ENCODE measurements around the gene TRMT1. TPM values are rescaled to one million over a fixed set of nuclear protein-coding genes. Genes with fewer than 3 reads are reported as not detected.
A peak's percentile ranks its signal among the peaks of the same experiment; 100 is the strongest.
"Not testable (repeated sequence)": the region's sequence is repeated elsewhere in the genome, so short reads cannot be mapped to it uniquely, and the experiment has no call there.

The TRMT1 gene
- 16.5 TPM for total RNA-seq
- polyA plus RNA-seq: 31.2 TPM

- under 1% methylated on average over 51 of the region's 51 CpGs for WGBS
Observed at GRCh38 chr19:13116282-13117175, at the start of gene TRMT1. Gene TRMT1, minus strand, starts transcription at chr19:13116740. Its CDS starts 341 bp downstream, at chr19:13116399.

GRCh38 chr19:13166151-13166550 is 49.6 kb upstream of the TRMT1 start:
- H3K27ac ChIP-seq (ENCODE audit: low read depth); H3K4me3 ChIP-seq (ENCODE audit: low read depth, low read length); DNase-seq (ENCODE audit: extremely low spot score); H3K4me1 ChIP-seq (ENCODE audit: insufficient read depth); H3K36me3 ChIP-seq (ENCODE audit: insufficient read depth): not testable (repeated sequence)
- WGBS: 96% methylated on average over 3 of the region's 3 CpGs

More at GRCh38 chr19:13116282-13117175, at the start of gene TRMT1:
- H3K36me3 ChIP-seq (ENCODE audit: insufficient read depth): no peaks in the 10 kb centered on the region
- peak within 1 kb of the TSS; percentile 79 for H3K4me3 ChIP-seq (ENCODE audit: low read depth, low read length)
- DNase-seq (ENCODE audit: extremely low spot score): peak; percentile 89
- H3K27ac ChIP-seq (ENCODE audit: low read depth): peak within 1 kb of the TSS; percentile 33
- H3K4me1 ChIP-seq (ENCODE audit: insufficient read depth): peaks cover 4% of the 10 kb centered on the region

- Histone ChIP-seq H3K4me1 (ENCODE audit: insufficient read depth) (peaks cover 5% of the 10 kb centered on the region), H3K4me3 (ENCODE audit: low read depth, low read length) (no peak overlapping the region), H3K36me3 (ENCODE audit: insufficient read depth) (no peaks in the 10 kb centered on the region), H3K27ac (ENCODE audit: low read depth) (peak overlapping the region; percentile 81)
- DNase-seq (ENCODE audit: extremely low spot score): no peak
- 78% methylated on average over 19 of the region's 19 CpGs for WGBS
Observed at GRCh38 chr19:13165162-13165997, 48.8 kb upstream of the TRMT1 start.

- peak; percentile 86 for DNase-seq (ENCODE audit: extremely low spot score)
- Histone ChIP-seq H3K4me3 (ENCODE audit: low read depth, low read length) (peak overlapping the region; percentile 11), H3K36me3 (ENCODE audit: insufficient read depth) (no peaks in the 10 kb centered on the region), H3K27ac (ENCODE audit: low read depth) (peak overlapping the region; percentile 81), H3K4me1 (ENCODE audit: insufficient read depth) (peaks cover 5% of the 10 kb centered on the region)
- WGBS: 22% methylated on average over 19 of the region's 19 CpGs
Observed at GRCh38 chr19:13164343-13165161, 48.0 kb upstream of the TRMT1 start.

GRCh38 chr19:13163609-13164342 is 47.2 kb upstream of the TRMT1 start:
- no peaks in the 10 kb centered on the region for H3K36me3 ChIP-seq (ENCODE audit: insufficient read depth)
- 4% methylated on average over 20 of the region's 20 CpGs for WGBS
- peak; percentile 55 for DNase-seq (ENCODE audit: extremely low spot score)
- H3K4me3 ChIP-seq (ENCODE audit: low read depth, low read length): peak overlapping the region; percentile 11
- H3K27ac ChIP-seq (ENCODE audit: low read depth): peak overlapping the region; percentile 81
- peaks cover 5% of the 10 kb centered on the region for H3K4me1 ChIP-seq (ENCODE audit: insufficient read depth)

GRCh38 chr19:13162724-13163608 is 46.4 kb upstream of the TRMT1 start:
- H3K4me3 ChIP-seq (ENCODE audit: low read depth, low read length): peak overlapping the region; percentile 23
- 2% methylated on average over 58 of the region's 58 CpGs for WGBS
- peak; percentile 94 for DNase-seq (ENCODE audit: extremely low spot score)
- H3K4me1 ChIP-seq (ENCODE audit: insufficient read depth): peaks cover 5% of the 10 kb centered on the region
- peak overlapping the region; percentile 86 for H3K27ac ChIP-seq (ENCODE audit: low read depth)
- H3K36me3 ChIP-seq (ENCODE audit: insufficient read depth): no peaks in the 10 kb centered on the region

- no peak overlapping the region for H3K4me3 ChIP-seq (ENCODE audit: low read depth, low read length)
- no peaks in the 10 kb centered on the region for H3K36me3 ChIP-seq (ENCODE audit: insufficient read depth)
- no peak overlapping the region for H3K27ac ChIP-seq (ENCODE audit: low read depth)
- no peak for DNase-seq (ENCODE audit: extremely low spot score)
- peaks cover 5% of the 10 kb centered on the region for H3K4me1 ChIP-seq (ENCODE audit: insufficient read depth)
- WGBS: 75% methylated on average over 1 of the region's 1 CpG
Observed at GRCh38 chr19:13160557-13160956, 44.0 kb upstream of the TRMT1 start.

GRCh38 chr19:13159713-13160112 is 43.2 kb upstream of the TRMT1 start:
- Histone ChIP-seq H3K4me1 (ENCODE audit: insufficient read depth) (peaks cover 5% of the 10 kb centered on the region), H3K4me3 (ENCODE audit: low read depth, low read length) (no peak overlapping the region), H3K36me3 (ENCODE audit: insufficient read depth) (no peaks in the 10 kb centered on the region), H3K27ac (ENCODE audit: low read depth) (no peak overlapping the region)
- no peak for DNase-seq (ENCODE audit: extremely low spot score)
- WGBS: 94% methylated on average over 3 of the region's 3 CpGs

- no peaks in the 10 kb centered on the region for H3K36me3 ChIP-seq (ENCODE audit: insufficient read depth)
- H3K4me3 ChIP-seq (ENCODE audit: low read depth, low read length): peak overlapping the region; percentile 28
- DNase-seq (ENCODE audit: extremely low spot score): peak; percentile 40
- peak overlapping the region; percentile 91 for H3K27ac ChIP-seq (ENCODE audit: low read depth)
- WGBS: 13% methylated on average over 55 of the region's 55 CpGs
- H3K4me1 ChIP-seq (ENCODE audit: insufficient read depth): no peaks in the 10 kb centered on the region
Observed at GRCh38 chr19:13155472-13156359, 39.2 kb upstream of the TRMT1 start.

- DNase-seq (ENCODE audit: extremely low spot score): peak; percentile 59
- no peaks in the 10 kb centered on the region for H3K4me1 ChIP-seq (ENCODE audit: insufficient read depth)
- H3K36me3 ChIP-seq (ENCODE audit: insufficient read depth): no peaks in the 10 kb centered on the region
- WGBS: 7% methylated on average over 24 of the region's 24 CpGs
- H3K27ac ChIP-seq (ENCODE audit: low read depth): peak overlapping the region; percentile 91
- peak overlapping the region; percentile 28 for H3K4me3 ChIP-seq (ENCODE audit: low read depth, low read length)
Observed at GRCh38 chr19:13154911-13155471, 38.5 kb upstream of the TRMT1 start.

GRCh38 chr19:13154241-13154778 is 37.8 kb upstream of the TRMT1 start:
- WGBS: under 1% methylated on average over 21 of the region's 21 CpGs
- peak; percentile 72 for DNase-seq (ENCODE audit: extremely low spot score)
- H3K27ac ChIP-seq (ENCODE audit: low read depth): peak overlapping the region; percentile 97
- H3K36me3 ChIP-seq (ENCODE audit: insufficient read depth): no peaks in the 10 kb centered on the region
- peaks cover 1% of the 10 kb centered on the region for H3K4me1 ChIP-seq (ENCODE audit: insufficient read depth)
- peak overlapping the region; percentile 83 for H3K4me3 ChIP-seq (ENCODE audit: low read depth, low read length)
